Upper lobe of right lung (tissue), 1 donor: ENCODE data around the gene PIK3AP1. TPM values are rescaled to one million over a fixed set of nuclear protein-coding genes. Genes with fewer than 3 reads are reported as not detected.

ENCODE experiments used
- ATAC-seq: fragments of 200-7000 bp; cut with Tn5 transposase; one replicate; pipeline ENCODE4 v1.9.1; 2020; ENCODE audit warnings: mild to moderate bottlenecking, moderate library complexity
- DNase-seq: peaks from one replicate; pipeline ENCODE4 v3.0.0-alpha.2; 2020
- H3K27ac ChIP-seq: fragments of 200-600 bp; one replicate; pipeline ENCODE4 v1.8.0; 2022
- H3K27me3 ChIP-seq: fragments of 200-600 bp; one replicate; pipeline ENCODE4 v1.8.0; 2022; ENCODE audit warnings: mild to moderate bottlenecking
- H3K36me3 ChIP-seq: fragments of 200-600 bp; one replicate; pipeline ENCODE4 v1.8.0; 2022
- H3K4me1 ChIP-seq: fragments of 200-600 bp; one replicate; pipeline ENCODE4 v1.8.0; 2022
- H3K4me3 ChIP-seq: fragments of 200-600 bp; one replicate; pipeline ENCODE4 v1.8.0; 2022; ENCODE audit warnings: mild to moderate bottlenecking
- H3K9me3 ChIP-seq: fragments of 200-600 bp; one replicate; pipeline ENCODE4 v1.8.0; 2022
- intact Hi-C: fragments of 100-400 bp; cut with DNase I; formaldehyde crosslinking; loops from one replicate; pipeline ENCODE4 v1.11.0; 2022
- total RNA-seq: library from RNA; stranded (reverse); fragmentation: NEBNext Ultra II Directional; extraction: Animal tissue kit (Norgen Biotek cat#: 25700); gene quantifications from one replicate; pipeline ENCODE4 v1.2.1, GENCODE V29; 2021
- TF ChIP-seq, protein P1 (sequence below): fragments of 200-600 bp; IDR thresholded peaks from one replicate; pipeline ENCODE4 v1.8.0; 2022; ENCODE audit warnings: antibody characterized with exemption
- donor health status: DM: no; HTN: yes; CAD: no; lungs with severe emphysema.

PIK3AP1 gene
- total RNA-seq, 1 donor from 2014 or later, result 65.2 TPM

GRCh38 chr10:96642530-96642929 lies 77.8 kb downstream of the PIK3AP1 start:
- intact Hi-C loops, result no loop called here
- Histone ChIP-seq H3K27me3 (peaks cover 5% of the 10 kb centered on the region), H3K36me3 (no peaks in the 10 kb centered on the region), H3K9me3 (no peaks in the 10 kb centered on the region), H3K4me1 (peaks cover 6% of the 10 kb centered on the region), H3K27ac (no peak overlapping the region), H3K4me3 (no peak overlapping the region)
- no peak for DNase-seq
- TF ChIP-seq, protein P1, sequence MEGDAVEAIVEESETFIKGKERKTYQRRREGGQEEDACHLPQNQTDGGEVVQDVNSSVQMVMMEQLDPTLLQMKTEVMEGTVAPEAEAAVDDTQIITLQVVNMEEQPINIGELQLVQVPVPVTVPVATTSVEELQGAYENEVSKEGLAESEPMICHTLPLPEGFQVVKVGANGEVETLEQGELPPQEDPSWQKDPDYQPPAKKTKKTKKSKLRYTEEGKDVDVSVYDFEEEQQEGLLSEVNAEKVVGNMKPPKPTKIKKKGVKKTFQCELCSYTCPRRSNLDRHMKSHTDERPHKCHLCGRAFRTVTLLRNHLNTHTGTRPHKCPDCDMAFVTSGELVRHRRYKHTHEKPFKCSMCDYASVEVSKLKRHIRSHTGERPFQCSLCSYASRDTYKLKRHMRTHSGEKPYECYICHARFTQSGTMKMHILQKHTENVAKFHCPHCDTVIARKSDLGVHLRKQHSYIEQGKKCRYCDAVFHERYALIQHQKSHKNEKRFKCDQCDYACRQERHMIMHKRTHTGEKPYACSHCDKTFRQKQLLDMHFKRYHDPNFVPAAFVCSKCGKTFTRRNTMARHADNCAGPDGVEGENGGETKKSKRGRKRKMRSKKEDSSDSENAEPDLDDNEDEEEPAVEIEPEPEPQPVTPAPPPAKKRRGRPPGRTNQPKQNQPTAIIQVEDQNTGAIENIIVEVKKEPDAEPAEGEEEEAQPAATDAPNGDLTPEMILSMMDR, result no peak
- ATAC-seq, result no peak

- H3K4me1 ChIP-seq, result peaks cover 6% of the 10 kb centered on the region
- H3K27me3 ChIP-seq, result peaks cover 5% of the 10 kb centered on the region
- DNase-seq, result no peak
- no peak overlapping the region for H3K4me3 ChIP-seq
- H3K9me3 ChIP-seq, result no peaks in the 10 kb centered on the region
- no peak for ATAC-seq
- intact Hi-C loops, result no loop called here
- TF ChIP-seq, protein P1, result no peak
- no peak overlapping the region for H3K27ac ChIP-seq
- no peaks in the 10 kb centered on the region for H3K36me3 ChIP-seq
Measured at GRCh38 chr10:96641396-96642295, 78.7 kb downstream of the PIK3AP1 start.

DNA sequence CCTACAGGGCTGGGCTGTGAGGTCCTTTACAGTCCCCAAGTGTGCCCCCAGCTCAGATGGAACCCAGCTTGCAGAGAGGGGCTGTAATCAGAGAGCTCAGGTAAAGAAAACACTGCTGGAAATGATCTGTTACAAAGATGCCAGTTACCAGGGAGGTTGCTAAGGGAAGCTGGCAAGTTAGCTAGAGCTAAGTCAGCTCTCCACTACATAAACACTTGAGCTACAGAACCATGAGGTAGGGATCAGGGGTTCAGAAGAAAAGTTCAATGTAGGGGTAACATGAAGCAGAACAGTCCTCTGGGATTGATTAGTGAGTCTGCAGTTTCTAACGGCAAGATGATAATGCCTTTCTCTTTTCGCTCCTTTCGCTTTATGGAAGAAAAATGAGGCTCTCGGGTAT lies 80.4 kb downstream of the PIK3AP1 start:
- no peaks in the 10 kb centered on the region for H3K36me3 ChIP-seq
- intact Hi-C loops, result no loop called here
- no peak overlapping the region for H3K4me3 ChIP-seq
- ATAC-seq (no peak), DNase-seq (no peak)
- TF ChIP-seq, protein P1, result no peak
- no peaks in the 10 kb centered on the region for H3K9me3 ChIP-seq
- no peaks in the 10 kb centered on the region for H3K4me1 ChIP-seq
- no peak overlapping the region for H3K27ac ChIP-seq
- H3K27me3 ChIP-seq, result peaks cover 5% of the 10 kb centered on the region

DNA sequence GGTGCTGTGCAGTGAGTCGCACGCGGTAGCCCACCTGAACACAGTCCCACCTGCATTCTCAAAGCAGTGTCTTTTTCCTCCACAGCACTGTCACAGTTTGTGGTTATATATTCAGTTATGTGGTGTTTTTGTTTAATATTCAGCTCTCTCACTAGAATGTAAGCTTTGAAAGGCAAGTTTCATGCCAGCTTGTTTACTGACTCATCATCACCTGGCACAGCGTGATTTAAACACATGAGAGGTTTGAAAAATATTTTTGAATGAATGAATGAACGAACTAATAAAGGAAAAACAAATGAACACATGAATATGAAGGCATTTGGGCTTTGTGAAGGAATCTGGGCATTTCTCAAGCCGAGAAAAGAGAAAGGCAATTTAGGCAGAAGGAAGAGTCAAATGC lies 81.6 kb downstream of the PIK3AP1 start:
- H3K27ac ChIP-seq, result no peak overlapping the region
- no peak overlapping the region for H3K4me3 ChIP-seq
- H3K36me3 ChIP-seq, result no peaks in the 10 kb centered on the region
- no peaks in the 10 kb centered on the region for H3K9me3 ChIP-seq
- peaks cover 5% of the 10 kb centered on the region for H3K27me3 ChIP-seq
- no peaks in the 10 kb centered on the region for H3K4me1 ChIP-seq
- DNase-seq (no peak), ATAC-seq (no peak)
- TF ChIP-seq, protein P1, result no peak
- intact Hi-C loops, result no loop called here

DNA sequence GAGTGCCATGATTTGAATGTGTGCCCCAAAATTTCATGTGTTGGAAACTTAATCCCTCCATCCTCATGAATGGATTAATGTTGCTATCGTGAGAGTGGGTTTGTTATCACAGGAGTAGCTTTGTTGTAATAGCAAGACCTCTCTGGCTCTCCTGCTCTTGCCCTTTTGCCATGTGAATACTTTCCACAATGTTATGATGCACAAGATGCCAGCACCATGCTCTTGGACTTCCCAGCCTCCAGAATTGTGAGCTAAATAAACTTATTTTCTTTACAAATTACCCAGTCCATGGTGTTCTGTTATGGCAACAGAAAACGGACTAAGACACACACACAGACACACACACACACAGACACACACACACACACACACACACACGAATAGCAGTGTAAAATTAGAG lies 82.2 kb downstream of the PIK3AP1 start:
- Histone ChIP-seq H3K4me1 (no peaks in the 10 kb centered on the region), H3K4me3 (no peak overlapping the region), H3K9me3 (no peaks in the 10 kb centered on the region), H3K27me3 (peaks cover 5% of the 10 kb centered on the region), H3K27ac (no peak overlapping the region), H3K36me3 (no peaks in the 10 kb centered on the region)
- intact Hi-C loops, result no loop called here
- no peak for ATAC-seq
- DNase-seq, result no peak
- TF ChIP-seq, protein P1, result no peak
